Activated CD8-positive, alpha-beta memory T cell treated with anti-CD3 and anti-CD28 coated beads, Interleukin-2, amount 50 U/mL, for 4 hours (primary cell): ENCODE measurements around the gene HHAT.

Experiments
- DNase-seq: peaks from one replicate; pipeline ENCODE4 v3.0.0-alpha.2; 2020

The HHAT gene

GRCh38 chr1:210691039-210691610 is 362.4 kb downstream of the HHAT start:
- DNase-seq: no peak

- no peak for DNase-seq
Observed at GRCh38 chr1:210692796-210693195, 364.1 kb downstream of the HHAT start.

- DNase-seq: no peak
Observed at GRCh38 chr1:210695026-210695425, 366.3 kb downstream of the HHAT start.

- no peak for DNase-seq
Observed at GRCh38 chr1:210696709-210697108, 368.0 kb downstream of the HHAT start.

- no peak for DNase-seq
Observed at GRCh38 chr1:210697185-210697584, 368.5 kb downstream of the HHAT start.

GRCh38 chr1:210698661-210699060 is 370.0 kb downstream of the HHAT start:
- no peak for DNase-seq

GRCh38 chr1:210700083-210700482 is 371.4 kb downstream of the HHAT start:
- no peak for DNase-seq

- DNase-seq: no peak
Observed at GRCh38 chr1:210700511-210700910, 371.8 kb downstream of the HHAT start.

- no peak for DNase-seq
Observed at GRCh38 chr1:210702506-210702905, 373.8 kb downstream of the HHAT start.

GRCh38 chr1:210703593-210703992 is 374.9 kb downstream of the HHAT start:
- DNase-seq: no peak

GRCh38 chr1:210705086-210705485 is 376.4 kb downstream of the HHAT start:
- no peak for DNase-seq

- no peak for DNase-seq
Observed at GRCh38 chr1:210706246-210706645, 377.5 kb downstream of the HHAT start.

- no peak for DNase-seq
Observed at GRCh38 chr1:210707300-210708240, 378.9 kb downstream of the HHAT start.

GRCh38 chr1:210709701-210710100 is 381.0 kb downstream of the HHAT start:
- DNase-seq: no peak

GRCh38 chr1:210711825-210712612 is 383.3 kb downstream of the HHAT start:
- DNase-seq: no peak

- DNase-seq: no peak
Observed at GRCh38 chr1:210715072-210715471, 386.4 kb downstream of the HHAT start.

GRCh38 chr1:210722410-210723081 is 393.8 kb downstream of the HHAT start:
- no peak for DNase-seq

GRCh38 chr1:210723646-210724045 is 394.9 kb downstream of the HHAT start:
- no peak for DNase-seq

- no peak for DNase-seq
Observed at GRCh38 chr1:210724768-210725167, 396.1 kb downstream of the HHAT start.
